ENCODE results near the gene EZH2.
A peak's percentile ranks its signal among the peaks of the same experiment; 100 is the strongest.

Gene EZH2

GRCh38 chr7:148914208-148914777 lies 30.2 kb upstream of the EZH2 start:
- no peak overlapping the region for H3K4me3 ChIP-seq (ENCODE audit: control insufficient read depth, low read depth, low read length)
- DNase-seq (ENCODE audit: low read depth), result peak; percentile 70
- TF ChIP-seq, protein P1, sequence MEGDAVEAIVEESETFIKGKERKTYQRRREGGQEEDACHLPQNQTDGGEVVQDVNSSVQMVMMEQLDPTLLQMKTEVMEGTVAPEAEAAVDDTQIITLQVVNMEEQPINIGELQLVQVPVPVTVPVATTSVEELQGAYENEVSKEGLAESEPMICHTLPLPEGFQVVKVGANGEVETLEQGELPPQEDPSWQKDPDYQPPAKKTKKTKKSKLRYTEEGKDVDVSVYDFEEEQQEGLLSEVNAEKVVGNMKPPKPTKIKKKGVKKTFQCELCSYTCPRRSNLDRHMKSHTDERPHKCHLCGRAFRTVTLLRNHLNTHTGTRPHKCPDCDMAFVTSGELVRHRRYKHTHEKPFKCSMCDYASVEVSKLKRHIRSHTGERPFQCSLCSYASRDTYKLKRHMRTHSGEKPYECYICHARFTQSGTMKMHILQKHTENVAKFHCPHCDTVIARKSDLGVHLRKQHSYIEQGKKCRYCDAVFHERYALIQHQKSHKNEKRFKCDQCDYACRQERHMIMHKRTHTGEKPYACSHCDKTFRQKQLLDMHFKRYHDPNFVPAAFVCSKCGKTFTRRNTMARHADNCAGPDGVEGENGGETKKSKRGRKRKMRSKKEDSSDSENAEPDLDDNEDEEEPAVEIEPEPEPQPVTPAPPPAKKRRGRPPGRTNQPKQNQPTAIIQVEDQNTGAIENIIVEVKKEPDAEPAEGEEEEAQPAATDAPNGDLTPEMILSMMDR (conservative IDR thresholded peaks at IDR 0.05; ENCODE audit: control insufficient read depth, insufficient read depth, low read depth, low read length), result no peak

DNA sequence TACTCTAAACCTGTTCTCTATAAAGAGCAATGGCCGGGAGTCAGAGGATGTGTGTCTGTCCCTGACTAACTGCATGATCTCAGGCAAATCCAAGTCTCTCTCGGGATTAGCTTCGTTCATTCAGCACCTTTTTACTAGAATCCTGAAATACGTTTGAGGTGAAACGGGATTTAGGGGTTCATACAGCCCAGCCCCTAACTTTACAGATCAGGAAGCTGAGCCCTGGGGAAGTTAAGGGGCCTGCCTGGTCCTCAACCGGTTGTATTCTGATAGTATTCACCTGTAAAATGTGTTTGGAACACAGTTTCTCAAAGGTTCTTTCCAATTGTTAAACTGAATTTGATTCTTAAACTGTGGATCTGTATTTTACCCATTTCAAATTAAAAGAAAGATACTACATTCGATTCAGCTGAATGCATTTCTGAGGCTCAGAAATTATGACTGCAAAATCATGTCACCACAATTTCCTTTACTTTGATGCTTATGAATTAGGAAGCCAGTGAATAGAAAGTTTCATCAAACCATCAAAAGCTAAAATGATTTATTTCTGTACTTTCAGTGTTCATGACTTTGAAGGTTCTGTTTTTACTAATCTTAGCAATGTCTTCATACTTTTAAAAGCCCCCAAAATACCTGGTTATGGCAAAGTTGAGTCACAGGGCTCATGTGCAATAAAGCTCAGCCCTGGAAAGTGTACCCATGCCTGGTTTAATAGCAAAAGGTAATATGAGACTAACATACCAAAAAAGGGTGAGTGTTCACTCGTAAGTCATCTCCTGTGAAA lies 28.9 kb upstream of the EZH2 start:
- TF ChIP-seq, protein P1 (conservative IDR thresholded peaks at IDR 0.05; ENCODE audit: control insufficient read depth, insufficient read depth, low read depth, low read length), result no peak
- no peak for DNase-seq (ENCODE audit: low read depth)
- no peak overlapping the region for H3K4me3 ChIP-seq (ENCODE audit: control insufficient read depth, low read depth, low read length)

- TF ChIP-seq, protein P1 (conservative IDR thresholded peaks at IDR 0.05; ENCODE audit: control insufficient read depth, insufficient read depth, low read depth, low read length), result no peak
- H3K4me3 ChIP-seq (ENCODE audit: control insufficient read depth, low read depth, low read length), result no peak overlapping the region
- no peak for DNase-seq (ENCODE audit: low read depth)
Observed at GRCh38 chr7:148912151-148912550, 28.1 kb upstream of the EZH2 start.

GRCh38 chr7:148911626-148912025 lies 27.5 kb upstream of the EZH2 start:
- no peak overlapping the region for H3K4me3 ChIP-seq (ENCODE audit: control insufficient read depth, low read depth, low read length)
- DNase-seq (ENCODE audit: low read depth), result no peak
- TF ChIP-seq, protein P1 (conservative IDR thresholded peaks at IDR 0.05; ENCODE audit: control insufficient read depth, insufficient read depth, low read depth, low read length), result no peak

- DNase-seq (ENCODE audit: low read depth), result peak; percentile 37
- TF ChIP-seq, protein P1 (conservative IDR thresholded peaks at IDR 0.05; ENCODE audit: control insufficient read depth, insufficient read depth, low read depth, low read length), result no peak
- H3K4me3 ChIP-seq (ENCODE audit: control insufficient read depth, low read depth, low read length), result no peak overlapping the region
Observed at GRCh38 chr7:148909568-148909967, 25.5 kb upstream of the EZH2 start.

- no peak overlapping the region for H3K4me3 ChIP-seq (ENCODE audit: control insufficient read depth, low read depth, low read length)
Observed at GRCh38 chr7:148906707-148907498, 22.8 kb upstream of the EZH2 start.

More at GRCh38 chr7:148906707-148907498, 22.8 kb upstream of the EZH2 start:
- DNase-seq (ENCODE audit: low read depth), result no peak
- TF ChIP-seq, protein P1 (conservative IDR thresholded peaks at IDR 0.05; ENCODE audit: control insufficient read depth, insufficient read depth, low read depth, low read length), result no peak
